ENCODE results near the gene UNC13B. TPM values are rescaled to one million over a fixed set of nuclear protein-coding genes. Genes with fewer than 3 reads are reported as not detected.

Gene UNC13B
- total RNA-seq, 1 experiment from 2014 or later = 48.2 TPM

DNA sequence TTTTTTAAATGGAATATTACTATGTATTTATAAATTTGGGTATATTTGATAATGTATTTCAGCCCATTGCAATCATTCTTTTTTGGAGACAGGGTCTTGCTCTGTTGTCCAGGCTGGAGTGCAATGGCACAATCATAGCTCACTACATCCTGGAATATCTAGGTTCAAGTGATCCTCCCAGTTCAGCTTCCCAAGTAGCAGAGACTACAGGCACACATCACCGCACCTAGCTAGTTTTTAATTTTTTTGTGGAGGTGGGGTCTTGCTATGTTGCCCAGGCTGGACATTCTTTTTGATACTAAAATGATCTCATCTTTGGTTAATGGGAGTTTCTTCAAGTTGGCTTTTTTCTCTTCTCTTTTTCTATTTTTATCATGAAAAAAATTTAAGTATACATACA, 91.3 kb downstream of the UNC13B start:
- no peak for TF ChIP-seq CTCF (conservative IDR thresholded peaks at IDR 0.05)
- Histone ChIP-seq H3K9ac (ENCODE audit: extremely low read depth, insufficient read length, low read length) (no peak overlapping the region), H4K8ac (replicated peaks; ENCODE audit: insufficient read length, low read depth, low read length) (no peak overlapping the region), H3K27ac (ENCODE audit: insufficient read length, low read depth, low read length) (no peak overlapping the region), H4K5ac (ENCODE audit: insufficient read length, low read depth, low read length) (no peak overlapping the region), H2BK5ac (ENCODE audit: insufficient read length, low read length) (no peak overlapping the region), H3K56ac (ENCODE audit: insufficient read length, low read depth, low read length) (no peak overlapping the region), H3K9me3 (ENCODE audit: control insufficient read depth, low read depth, low read length) (no peaks in the 10 kb centered on the region), H3K4me1 (ENCODE audit: insufficient read depth, low read length) (peaks cover 3% of the 10 kb centered on the region; the same call in 1 of the 2 replicates), H3K23ac (ENCODE audit: insufficient read length, low read depth, low read length) (no peak overlapping the region), H3K23me2 (ENCODE audit: insufficient read length, low read depth, low read length, poor library complexity, severe bottlenecking) (no peaks in the 10 kb centered on the region), H3K79me1 (ENCODE audit: insufficient read depth, low read depth, low read length, poor library complexity, severe bottlenecking) (no peaks in the 10 kb centered on the region), H2AK5ac (ENCODE audit: insufficient read length, low read length) (no peak overlapping the region), H2BK12ac (ENCODE audit: insufficient read length, low read depth, low read length) (no peak overlapping the region), H3K4me2 (ENCODE audit: insufficient read depth, insufficient read length, low read length) (no peak overlapping the region), H3K27me3 (ENCODE audit: insufficient read depth, low read length) (no peaks in the 10 kb centered on the region), H4K91ac (ENCODE audit: insufficient read length, low read depth, low read length) (no peak overlapping the region), H2BK120ac (ENCODE audit: low read depth, low read length, poor library complexity, severe bottlenecking) (no peak overlapping the region), H3K4ac (ENCODE audit: low read depth, low read length) (no peak overlapping the region), H4K20me1 (ENCODE audit: control insufficient read depth, insufficient read depth, insufficient read length) (no peaks in the 10 kb centered on the region), H3K18ac (ENCODE audit: insufficient read length, low read depth, low read length) (no peak overlapping the region), H3T11ph (ENCODE audit: low read length) (no peak overlapping the region), H2BK20ac (ENCODE audit: low read depth, low read length, poor library complexity, severe bottlenecking) (no peak overlapping the region), H3K79me2 (ENCODE audit: insufficient read depth, low read length) (no peaks in the 10 kb centered on the region), H3K14ac (ENCODE audit: insufficient read depth, low read length) (no peak overlapping the region), H2AFZ (ENCODE audit: low read length) (no peak overlapping the region), H2BK15ac (ENCODE audit: low read depth, low read length) (no peak overlapping the region)
- H3K27ac Mint-ChIP-seq = no peak overlapping the region
- no peaks in the 10 kb centered on the region for H3K27me3 Mint-ChIP-seq (ENCODE audit: low read depth)
- no peaks in the 10 kb centered on the region; a peak in 1 of 7 replicates for H3K36me3 Mint-ChIP-seq (ENCODE audit: insufficient read depth in 1 of 3, low read depth in 3 of 3)
- no CpG with 5 or more reads among the region's 1 CpG for WGBS (ENCODE audit: extremely low coverage, insufficient read length, low lambda C conversion rate)
- H3K9me3 Mint-ChIP-seq = no peaks in the 10 kb centered on the region
- DNase-seq = no peak
- peaks cover 7% of the 10 kb centered on the region in 2 experiments; a peak in 3 of 4 replicates for H3K4me1 Mint-ChIP-seq
- H3K4me3 Mint-ChIP-seq = no peak overlapping the region
